GM15510 (cell line): ENCODE data around the gene MPP3.

Experiments
- POLR2A ChIP-seq: IDR thresholded peaks from 3 replicates; pipeline ENCODE4 v1.6.1; 2011; ENCODE audit warnings: borderline replicate concordance; ENCODE audit not compliant: insufficient read length; ENCODE audit errors: extremely low read depth

Gene MPP3

GRCh38 chr17:43758086-43758485 lies 74.9 kb downstream of the MPP3 start:
- no peak for TF ChIP-seq POLR2A

GRCh38 chr17:43757171-43757660 lies 75.7 kb downstream of the MPP3 start:
- TF ChIP-seq POLR2A: no peak

- no peak for TF ChIP-seq POLR2A
Measured at GRCh38 chr17:43756201-43756600, 76.7 kb downstream of the MPP3 start.

- no peak for TF ChIP-seq POLR2A
Measured at GRCh38 chr17:43755389-43755875, 77.5 kb downstream of the MPP3 start.

- no peak for TF ChIP-seq POLR2A
Measured at GRCh38 chr17:43754947-43755346, 78.0 kb downstream of the MPP3 start.

GRCh38 chr17:43753493-43754129 lies 79.3 kb downstream of the MPP3 start:
- no peak for TF ChIP-seq POLR2A
